ENCODE results near the gene SMAP1.

- no peak for TF ChIP-seq ZNF395 (CRISPR knock-in tag; IDR thresholded peaks at IDR 0.05)
- TF ChIP-seq ZNF274 (IDR thresholded peaks at IDR 0.05; ENCODE audit: borderline replicate concordance, low read depth, low read length) = no peak
- TF ChIP-seq POLR2A (conservative IDR thresholded peaks at IDR 0.05) = no peak
- TF ChIP-seq CTCF (IDR thresholded peaks at IDR 0.05 in 2 of 3, conservative IDR thresholded peaks at IDR 0.05 in 1 of 3; ENCODE audit: insufficient read depth in 2 of 3, low read depth in 1 of 3, low read length in 3 of 3) = no peak
- no peak for TF ChIP-seq FIP1L1 (IDR thresholded peaks at IDR 0.05; ENCODE audit: low read depth, low read length, poor library complexity, severe bottlenecking)
- TF ChIP-seq, protein P1, sequence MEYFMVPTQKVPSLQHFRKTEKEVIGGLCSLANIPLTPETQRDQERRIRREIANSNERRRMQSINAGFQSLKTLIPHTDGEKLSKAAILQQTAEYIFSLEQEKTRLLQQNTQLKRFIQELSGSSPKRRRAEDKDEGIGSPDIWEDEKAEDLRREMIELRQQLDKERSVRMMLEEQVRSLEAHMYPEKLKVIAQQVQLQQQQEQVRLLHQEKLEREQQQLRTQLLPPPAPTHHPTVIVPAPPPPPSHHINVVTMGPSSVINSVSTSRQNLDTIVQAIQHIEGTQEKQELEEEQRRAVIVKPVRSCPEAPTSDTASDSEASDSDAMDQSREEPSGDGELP (CRISPR knock-in tag; IDR thresholded peaks at IDR 0.05; ENCODE audit: borderline replicate concordance) = no peak
- TF ChIP-seq FOS (IDR thresholded peaks at IDR 0.05; ENCODE audit: extremely low read depth, insufficient read length) = no peak
- TF ChIP-seq RFX5 (IDR thresholded peaks at IDR 0.05; ENCODE audit: low read depth, low read length) = no peak
- no peak for TF ChIP-seq SMC3 (conservative IDR thresholded peaks at IDR 0.05; ENCODE audit: insufficient read depth, low read depth, low read length)
These were observed 196.7 kb downstream of the SMAP1 start for GRCh38 chr6:70864401-70864800.

Data from K562 (cell line).